Measurements from ENCODE around the gene ZNF622. TPM values are rescaled to one million over a fixed set of nuclear protein-coding genes. Genes with fewer than 3 reads are reported as not detected.

ZNF622 gene
- total RNA-seq, 1 donor from 2014 or later: 24.2 TPM

GRCh38 chr5:16457853-16458252 lies 7.7 kb downstream of the ZNF622 start:
- Mint-ChIP-seq H3K4me3 (no peak overlapping the region), H3K9me3 (no peaks in the 10 kb centered on the region), H3K27ac (no peak overlapping the region), H3K4me1 (no peaks in the 10 kb centered on the region), H3K27me3 (ENCODE audit: low read depth) (no peaks in the 10 kb centered on the region), H3K36me3 (peaks cover 31% of the 10 kb centered on the region)
- no peak for TF ChIP-seq CTCF (IDR thresholded peaks at IDR 0.05; ENCODE audit: unreplicated experiment)
- no peak for DNase-seq (ENCODE audit: low spot score in 2 of 2, unreplicated experiment in 2 of 2)

- Mint-ChIP-seq H3K27me3 (ENCODE audit: low read depth) (no peaks in the 10 kb centered on the region), H3K27ac (no peak overlapping the region), H3K36me3 (peaks cover 31% of the 10 kb centered on the region), H3K9me3 (no peaks in the 10 kb centered on the region), H3K4me3 (no peak overlapping the region), H3K4me1 (no peaks in the 10 kb centered on the region)
- no peak for TF ChIP-seq CTCF (IDR thresholded peaks at IDR 0.05; ENCODE audit: unreplicated experiment)
- no peak for DNase-seq (ENCODE audit: low spot score in 2 of 2, unreplicated experiment in 2 of 2)
Observed at GRCh38 chr5:16457451-16457850, 8.1 kb downstream of the ZNF622 start.

- no peak overlapping the region for H3K4me3 Mint-ChIP-seq
- no peaks in the 10 kb centered on the region for H3K9me3 Mint-ChIP-seq
- no peak overlapping the region for H3K27ac Mint-ChIP-seq
- peaks cover 27% of the 10 kb centered on the region for H3K36me3 Mint-ChIP-seq
- no peaks in the 10 kb centered on the region for H3K4me1 Mint-ChIP-seq
- H3K27me3 Mint-ChIP-seq (ENCODE audit: low read depth): no peaks in the 10 kb centered on the region
- DNase-seq (ENCODE audit: low spot score in 2 of 2, unreplicated experiment in 2 of 2): no peak
- TF ChIP-seq CTCF (IDR thresholded peaks at IDR 0.05; ENCODE audit: unreplicated experiment): peak; percentile 84
Observed at GRCh38 chr5:16456103-16456832, 9.3 kb downstream of the ZNF622 start.

- DNase-seq (ENCODE audit: low spot score in 2 of 2, unreplicated experiment in 2 of 2): no peak
- no peaks in the 10 kb centered on the region for H3K27me3 Mint-ChIP-seq (ENCODE audit: low read depth)
- no peak overlapping the region for H3K4me3 Mint-ChIP-seq
- H3K27ac Mint-ChIP-seq: no peak overlapping the region
- H3K4me1 Mint-ChIP-seq: no peaks in the 10 kb centered on the region
- TF ChIP-seq CTCF (IDR thresholded peaks at IDR 0.05; ENCODE audit: unreplicated experiment): no peak
- no peaks in the 10 kb centered on the region for H3K9me3 Mint-ChIP-seq
- peaks cover 30% of the 10 kb centered on the region for H3K36me3 Mint-ChIP-seq
Observed at GRCh38 chr5:16455668-16456067, 9.9 kb downstream of the ZNF622 start.

- TF ChIP-seq CTCF (IDR thresholded peaks at IDR 0.05; ENCODE audit: unreplicated experiment): no peak
- H3K27me3 Mint-ChIP-seq (ENCODE audit: low read depth): no peaks in the 10 kb centered on the region
- H3K4me3 Mint-ChIP-seq: no peak overlapping the region
- no peak for DNase-seq (ENCODE audit: low spot score in 2 of 2, unreplicated experiment in 2 of 2)
- no peaks in the 10 kb centered on the region for H3K9me3 Mint-ChIP-seq
- no peaks in the 10 kb centered on the region for H3K4me1 Mint-ChIP-seq
- no peak overlapping the region for H3K27ac Mint-ChIP-seq
- H3K36me3 Mint-ChIP-seq: peaks cover 36% of the 10 kb centered on the region
Observed at GRCh38 chr5:16454686-16455085, 10.9 kb downstream of the ZNF622 start.

Measured in mesothelial cell of epicardium (in vitro differentiated cells).